CD14-positive monocyte (primary cell): ENCODE results near the gene MASP1. TPM values are rescaled to one million over a fixed set of nuclear protein-coding genes. Genes with fewer than 3 reads are reported as not detected.

Experiments
- DNase-seq, 3 donors: peaks; one replicate each; pipeline ENCODE4 v3.0.0-alpha.2; 2011 to 2022
- H2AFZ ChIP-seq: 2 replicates; pipeline ENCODE4 v1.6.0; 2012; ENCODE audit warnings: mild to moderate bottlenecking, low read depth, low read length, inconsistent platforms; ENCODE audit not compliant: insufficient read depth, poor library complexity, severe bottlenecking
- H3K27ac ChIP-seq, 2 donors: 1 replicate in 1 of 2; 2 replicates in 1 of 2; pipeline ENCODE4 v1.5.1; 2012 to 2013; ENCODE audit warnings: low read length in 2 of 2, control low read depth in 1 of 2, inconsistent platforms in 1 of 2, low read depth in 1 of 2, mild to moderate bottlenecking in 1 of 2
- H3K27me3 ChIP-seq, 2 donors: one replicate each; pipeline versions ENCODE4 v1.6.0 to v1.6.1; 2011 to 2013; ENCODE audit warnings: low read length in 2 of 2; ENCODE audit not compliant: control insufficient read depth in 2 of 2, insufficient read depth in 2 of 2
- H3K36me3 ChIP-seq, 2 donors: replicated peaks in 1 of 2; 1 replicate in 1 of 2; 2 replicates in 1 of 2; pipeline versions ENCODE4 v1.5.1 to v1.6.1; 2012 to 2013; ENCODE audit warnings: low read length in 2 of 2, control low read depth in 1 of 2, inconsistent platforms in 1 of 2, mild to moderate bottlenecking in 1 of 2; ENCODE audit not compliant: insufficient read depth in 2 of 2, control insufficient read depth in 1 of 2
- H3K4me1 ChIP-seq, 2 donors: 1 replicate in 1 of 2; 2 replicates in 1 of 2; pipeline versions ENCODE4 v1.5.1 to v1.6.1; 2012 to 2013; ENCODE audit warnings: low read length in 2 of 2, control low read depth in 1 of 2, inconsistent platforms in 1 of 2, mild to moderate bottlenecking in 1 of 2, moderate library complexity in 1 of 2; ENCODE audit not compliant: insufficient read depth in 2 of 2, control insufficient read depth in 1 of 2
- H3K4me2 ChIP-seq: replicated peaks from 2 replicates; pipeline ENCODE3; 2012; ENCODE audit warnings: low read length, moderate library complexity, mild to moderate bottlenecking; ENCODE audit not compliant: poor library complexity, severe bottlenecking; ENCODE audit errors: extremely low read depth
- H3K4me3 ChIP-seq, 3 experiments: fragments of 200-600 bp in 1 of 3; sonication (generic) in 1 of 3; replicated peaks in 1 of 3; 1 replicate in 2 of 3; 2 replicates in 1 of 3; pipeline ENCODE4 v1.5.1; 2011 to 2013; ENCODE audit warnings: low read length in 3 of 3, mild to moderate bottlenecking in 3 of 3, control low read depth in 2 of 3, low read depth in 2 of 3, inconsistent platforms in 1 of 3, moderate library complexity in 1 of 3
- H3K79me2 ChIP-seq: 2 replicates; pipeline ENCODE4 v1.6.0; 2012; ENCODE audit warnings: mild to moderate bottlenecking, control low read depth, inconsistent platforms, low read length, moderate library complexity; ENCODE audit not compliant: insufficient read depth
- H3K9ac ChIP-seq: 2 replicates; pipeline ENCODE4 v1.6.0; 2017; ENCODE audit warnings: low read length, mild to moderate bottlenecking; ENCODE audit not compliant: insufficient read depth, poor library complexity, severe bottlenecking
- H3K9me3 ChIP-seq, 2 donors: replicated peaks in 1 of 2; 1 replicate in 1 of 2; 2 replicates in 1 of 2; pipeline versions ENCODE4 v1.5.1 to v1.6.1; 2012 to 2013; ENCODE audit warnings: low read length in 2 of 2, control low read depth in 1 of 2; ENCODE audit not compliant: control insufficient read depth in 1 of 2, insufficient read depth in 1 of 2
- H4K20me1 ChIP-seq: 2 replicates; pipeline ENCODE4 v1.6.0; 2012; ENCODE audit warnings: mild to moderate bottlenecking, low read length, control low read depth, moderate library complexity; ENCODE audit not compliant: insufficient read depth
- H3K27ac Mint-ChIP-seq, 7 donors: one replicate each; pipeline ENCODE4 v1.8.0; 2020; ENCODE audit warnings: mild to moderate bottlenecking in 7 of 7, mixed read lengths in 7 of 7, moderate library complexity in 6 of 7, inconsistent platforms in 2 of 7
- H3K27me3 Mint-ChIP-seq, 3 donors: one replicate each; pipeline ENCODE4 v1.8.0; 2021 to 2022; ENCODE audit warnings: low read depth in 3 of 3, mild to moderate bottlenecking in 3 of 3, mixed read lengths in 3 of 3, moderate library complexity in 3 of 3, inconsistent platforms in 1 of 3
- H3K36me3 Mint-ChIP-seq, 2 donors: one replicate each; pipeline ENCODE4 v1.8.0; 2020; ENCODE audit warnings: mixed read lengths in 2 of 2, inconsistent platforms in 1 of 2, mild to moderate bottlenecking in 1 of 2
- H3K4me1 Mint-ChIP-seq: one replicate; pipeline ENCODE4 v1.8.0; 2020; ENCODE audit warnings: mild to moderate bottlenecking, mixed read lengths
- H3K4me3 Mint-ChIP-seq, 2 donors: one replicate each; pipeline ENCODE4 v1.8.0; 2020; ENCODE audit warnings: mild to moderate bottlenecking in 2 of 2, mixed read lengths in 2 of 2, moderate library complexity in 1 of 2
- H3K9me3 Mint-ChIP-seq, 7 donors: one replicate each; pipeline ENCODE4 v1.8.0; 2020 to 2022; ENCODE audit warnings: mixed read lengths in 7 of 7, mild to moderate bottlenecking in 6 of 7, moderate library complexity in 6 of 7, inconsistent platforms in 2 of 7
- WGBS: methylation state at CpG from one replicate; pipeline ENCODE4 v1.1.5; 2013; ENCODE audit warnings: missing lambda C conversion rate; ENCODE audit not compliant: insufficient coverage; 5-methylcytosine and 5-hydroxymethylcytosine counted together
- intact Hi-C, 2 donors: fragments of 100-400 bp; cut with micrococcal nuclease; formaldehyde crosslinking; loops; one replicate each; pipeline versions ENCODE4 v1.15.0 to v1.15.1; 2023
- polyA plus RNA-seq, 3 donors: library from polyadenylated mRNA; depleted of rRNA in 1 of 3; unstranded in 2 of 3; stranded (reverse) in 1 of 3; fragments of 300-500 nt in 2 of 3; fragments of >200 nt in 1 of 3; fragmentation: Illumina TruSeq in 2 of 3; gene quantifications; 1 replicate in 2 of 3; 2 replicates in 1 of 3; pipeline ENCODE4 v1.2.3, GENCODE V29; 2012 to 2021
- TF ChIP-seq, protein P1 (sequence below): fragments of 200-600 bp; IDR thresholded peaks from one replicate; pipeline ENCODE4 v1.8.0; 2022; ENCODE audit warnings: antibody characterized with exemption, mild to moderate bottlenecking

Gene MASP1
- polyA plus RNA-seq, 3 donors, result not detected

DNA sequence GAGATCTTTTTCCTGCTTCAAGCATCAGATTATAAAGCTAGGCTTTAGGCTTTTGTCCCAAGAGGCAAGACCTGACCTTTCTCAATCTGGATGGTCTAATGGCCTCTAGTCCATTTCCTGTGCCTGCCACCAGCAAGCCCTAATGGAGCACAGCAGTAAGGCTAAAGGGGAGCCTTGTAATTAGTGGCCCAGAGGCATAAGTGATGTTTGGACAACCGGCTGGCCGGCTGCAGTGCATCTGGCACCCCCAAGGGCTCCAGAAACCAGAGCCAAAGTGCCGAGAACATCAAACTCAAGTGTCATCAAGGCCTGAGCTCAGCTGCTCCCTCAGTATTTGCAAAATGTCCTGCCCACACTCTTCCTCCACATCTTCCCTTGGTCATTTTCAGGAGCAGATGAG, 44.8 kb upstream of the MASP1 start:
- Histone ChIP-seq H3K79me2 (no peaks in the 10 kb centered on the region), H3K27me3 (no peaks in the 10 kb centered on the region), H3K4me2 (no peak overlapping the region), H3K36me3 (no peaks in the 10 kb centered on the region), H3K27ac (no peak overlapping the region), H2AFZ (no peak overlapping the region), H3K4me3 (no peak overlapping the region), H3K9ac (no peak overlapping the region), H3K9me3 (no peaks in the 10 kb centered on the region), H4K20me1 (no peaks in the 10 kb centered on the region), H3K4me1 (no peaks in the 10 kb centered on the region)
- WGBS, result 85% methylated on average over 3 of the region's 3 CpGs
- Mint-ChIP-seq H3K4me3 (no peak overlapping the region), H3K4me1 (no peaks in the 10 kb centered on the region), H3K9me3 (peaks cover 0 to 5% (median 0%) of the 10 kb centered on the region in 7 donors), H3K36me3 (no peaks in the 10 kb centered on the region), H3K27me3 (peaks cover 4 to 7% (median 4%) of the 10 kb centered on the region in 3 donors), H3K27ac (no peak overlapping the region)
- intact Hi-C loops, result no loop called here
- no peak for DNase-seq
- TF ChIP-seq, protein P1, sequence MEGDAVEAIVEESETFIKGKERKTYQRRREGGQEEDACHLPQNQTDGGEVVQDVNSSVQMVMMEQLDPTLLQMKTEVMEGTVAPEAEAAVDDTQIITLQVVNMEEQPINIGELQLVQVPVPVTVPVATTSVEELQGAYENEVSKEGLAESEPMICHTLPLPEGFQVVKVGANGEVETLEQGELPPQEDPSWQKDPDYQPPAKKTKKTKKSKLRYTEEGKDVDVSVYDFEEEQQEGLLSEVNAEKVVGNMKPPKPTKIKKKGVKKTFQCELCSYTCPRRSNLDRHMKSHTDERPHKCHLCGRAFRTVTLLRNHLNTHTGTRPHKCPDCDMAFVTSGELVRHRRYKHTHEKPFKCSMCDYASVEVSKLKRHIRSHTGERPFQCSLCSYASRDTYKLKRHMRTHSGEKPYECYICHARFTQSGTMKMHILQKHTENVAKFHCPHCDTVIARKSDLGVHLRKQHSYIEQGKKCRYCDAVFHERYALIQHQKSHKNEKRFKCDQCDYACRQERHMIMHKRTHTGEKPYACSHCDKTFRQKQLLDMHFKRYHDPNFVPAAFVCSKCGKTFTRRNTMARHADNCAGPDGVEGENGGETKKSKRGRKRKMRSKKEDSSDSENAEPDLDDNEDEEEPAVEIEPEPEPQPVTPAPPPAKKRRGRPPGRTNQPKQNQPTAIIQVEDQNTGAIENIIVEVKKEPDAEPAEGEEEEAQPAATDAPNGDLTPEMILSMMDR, result no peak

DNA sequence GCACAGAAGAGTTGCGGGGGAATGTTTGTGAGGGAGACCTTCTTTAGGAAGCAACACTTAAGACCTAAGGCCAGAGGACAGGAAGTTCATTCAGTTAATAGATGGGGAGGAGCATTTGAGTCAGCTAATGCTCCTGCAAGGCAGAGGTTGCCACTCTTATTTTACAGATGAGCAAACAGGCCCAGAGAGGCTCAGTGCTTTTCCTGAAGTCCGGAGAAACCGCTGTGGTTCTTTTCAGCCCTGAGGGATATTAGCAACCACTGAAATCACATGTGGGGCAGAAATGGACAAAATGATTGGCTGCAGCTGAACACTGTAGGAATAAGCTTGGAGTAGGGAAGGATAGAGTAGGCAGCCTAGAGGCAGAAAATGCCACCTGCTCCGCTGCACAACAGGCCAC, 43.4 kb upstream of the MASP1 start:
- no peak overlapping the region for H3K27ac Mint-ChIP-seq
- TF ChIP-seq, protein P1, result no peak

More for the DNA sequence above, 43.4 kb upstream of the MASP1 start:
- no peaks in the 10 kb centered on the region for H3K27me3 ChIP-seq
- no peaks in the 10 kb centered on the region for H3K79me2 ChIP-seq
- no peak overlapping the region for H2AFZ ChIP-seq
- no peak overlapping the region for H3K4me2 ChIP-seq
- no peaks in the 10 kb centered on the region for H3K4me1 Mint-ChIP-seq
- H3K9me3 ChIP-seq, result no peaks in the 10 kb centered on the region
- H3K4me1 ChIP-seq, result no peaks in the 10 kb centered on the region
- no peaks in the 10 kb centered on the region for H4K20me1 ChIP-seq
- 92% methylated on average over 4 of the region's 4 CpGs for whole genome bisulfite sequencing
- peaks cover 0 to 5% (median 0%) of the 10 kb centered on the region in 7 donors for H3K9me3 Mint-ChIP-seq
- no peak for DNase-seq
- no peak overlapping the region for H3K9ac ChIP-seq
- intact Hi-C loops, result no loop called here
- no peak overlapping the region for H3K27ac ChIP-seq
- H3K36me3 ChIP-seq, result no peaks in the 10 kb centered on the region
- no peak overlapping the region for H3K4me3 ChIP-seq
- peaks cover 4 to 7% (median 4%) of the 10 kb centered on the region in 3 donors for H3K27me3 Mint-ChIP-seq
- no peaks in the 10 kb centered on the region for H3K36me3 Mint-ChIP-seq
- H3K4me3 Mint-ChIP-seq, result no peak overlapping the region
